Activated B cell treated with CpG ODN at 0.5 μM for 24 hours (primary cell): ENCODE measurements around the gene MCM8. TPM values are rescaled to one million over a fixed set of nuclear protein-coding genes. Genes with fewer than 3 reads are reported as not detected.

Experiments
- ATAC-seq: fragments of 200-7000 bp; cut with Tn5 transposase; one replicate; pipeline ENCODE4 v1.10.0; 2021; ENCODE audit warnings: low read depth, mild to moderate bottlenecking, moderate library complexity
- CTCF ChIA-PET: fragments of 350-600 bp; sonication (Branson Sonifier 250); formaldehyde crosslinking; loops from one replicate; lab custom pipeline; 2021; ENCODE audit warnings: antibody characterized with exemption; lab: Charles Lee
- POLR2A ChIA-PET: fragments of 350-600 bp; sonication (Branson Sonifier 250); formaldehyde crosslinking; loops from one replicate; lab custom pipeline; 2021; ENCODE audit warnings: antibody characterized with exemption; lab: Charles Lee
- DNase-seq: peaks from one replicate; pipeline ENCODE4 v3.0.0; 2022
- H3K27ac Mint-ChIP-seq: one replicate; pipeline ENCODE4 v1.8.0; 2020; ENCODE audit warnings: mixed read lengths
- H3K27me3 Mint-ChIP-seq: one replicate; pipeline ENCODE4 v1.8.0; 2021; ENCODE audit warnings: mixed read lengths
- H3K36me3 Mint-ChIP-seq: one replicate; pipeline ENCODE4 v1.8.0; 2021; ENCODE audit warnings: low read depth, mixed read lengths
- H3K4me1 Mint-ChIP-seq: one replicate; pipeline ENCODE4 v1.8.0; 2021; ENCODE audit warnings: mixed read lengths
- H3K4me3 Mint-ChIP-seq: one replicate; pipeline ENCODE4 v1.8.0; 2020; ENCODE audit warnings: mild to moderate bottlenecking, mixed read lengths
- H3K9me3 Mint-ChIP-seq: one replicate; pipeline ENCODE4 v1.8.0; 2020; ENCODE audit warnings: mixed read lengths
- CTCF ChIP-seq: fragments of 200-600 bp; IDR thresholded peaks from one replicate; pipeline ENCODE4 v1.8.0; 2022; ENCODE audit warnings: antibody characterized with exemption, mild to moderate bottlenecking
- intact Hi-C: fragments of 100-400 bp; cut with micrococcal nuclease; formaldehyde crosslinking; loops from one replicate; pipeline ENCODE4 v1.15.1; 2024
- total RNA-seq: library from RNA; stranded (reverse); gene quantifications from 2 replicates; pipeline ENCODE4 v1.2.3, GENCODE V29; 2022

MCM8 gene
- total RNA-seq, 1 donor from 2014 or later = 13.0 TPM

GRCh38 chr20:5933802-5934436, 16.5 kb upstream of the MCM8 start:
- no peaks in the 10 kb centered on the region for H3K9me3 Mint-ChIP-seq
- no peak for TF ChIP-seq CTCF
- CTCF ChIA-PET = interaction anchor here (1.0 kb wide), 1 partner anchor 405 kb away, joined by 7 read pairs; no protein-coding TSS in a partner anchor
- intact Hi-C loops = loop anchor here (1.0 kb wide), 1 partner anchor 405 kb away; no protein-coding TSS in a partner anchor
- H3K27me3 Mint-ChIP-seq = peaks cover 7% of the 10 kb centered on the region
- H3K36me3 Mint-ChIP-seq = peaks cover 17% of the 10 kb centered on the region
- no peak for DNase-seq
- POLR2A ChIA-PET = no interaction called here
- H3K27ac Mint-ChIP-seq = no peak overlapping the region
- peaks cover 6% of the 10 kb centered on the region for H3K4me1 Mint-ChIP-seq
- ATAC-seq = peak; percentile 83
- no peak overlapping the region for H3K4me3 Mint-ChIP-seq

- H3K27me3 Mint-ChIP-seq = no peaks in the 10 kb centered on the region
- intact Hi-C loops = loop anchor here (5.0 kb wide), 1 partner anchor 388 kb away; no protein-coding TSS in a partner anchor
- peaks cover 6% of the 10 kb centered on the region for H3K4me1 Mint-ChIP-seq
- peaks cover 31% of the 10 kb centered on the region for H3K36me3 Mint-ChIP-seq
- no peak overlapping the region for H3K4me3 Mint-ChIP-seq
- H3K9me3 Mint-ChIP-seq = no peaks in the 10 kb centered on the region
- ATAC-seq (no peak), DNase-seq (no peak)
- no peak overlapping the region for H3K27ac Mint-ChIP-seq
- ChIA-PET CTCF (interaction anchor here (2.6 kb wide), 1 partner anchor 407 kb away, joined by 8 read pairs; no protein-coding TSS in a partner anchor), POLR2A (no interaction called here)
- no peak for TF ChIP-seq CTCF
Measured at GRCh38 chr20:5935384-5935783, 15.1 kb upstream of the MCM8 start.

- no peak overlapping the region for H3K4me3 Mint-ChIP-seq
- intact Hi-C loops = loop anchor here (2.0 to 5.0 kb wide), 2 partner anchors 19 to 389 kb away; no protein-coding TSS in a partner anchor
- CTCF ChIA-PET = interaction anchor here (0.9 to 2.6 kb wide), 2 partner anchors 400 to 408 kb away, joined by 3 to 8 read pairs; no protein-coding TSS in a partner anchor
- peaks cover 6% of the 10 kb centered on the region for H3K4me1 Mint-ChIP-seq
- ATAC-seq (no peak), DNase-seq (no peak)
- no peaks in the 10 kb centered on the region for H3K9me3 Mint-ChIP-seq
- no peaks in the 10 kb centered on the region for H3K27me3 Mint-ChIP-seq
- H3K36me3 Mint-ChIP-seq = peaks cover 39% of the 10 kb centered on the region
- H3K27ac Mint-ChIP-seq = no peak overlapping the region
- POLR2A ChIA-PET = no interaction called here
- no peak for TF ChIP-seq CTCF
Measured at GRCh38 chr20:5936238-5936637, 14.2 kb upstream of the MCM8 start.

GRCh38 chr20:5938456-5939029, 11.9 kb upstream of the MCM8 start:
- ChIA-PET CTCF (no interaction called here), POLR2A (no interaction called here)
- ATAC-seq = no peak
- Mint-ChIP-seq H3K4me1 (peaks cover 5% of the 10 kb centered on the region), H3K4me3 (no peak overlapping the region), H3K9me3 (no peaks in the 10 kb centered on the region), H3K27me3 (no peaks in the 10 kb centered on the region), H3K36me3 (peaks cover 63% of the 10 kb centered on the region), H3K27ac (no peak overlapping the region)
- TF ChIP-seq CTCF = no peak
- DNase-seq = no peak
- intact Hi-C loops = loop anchor here (5.0 kb wide), 1 partner anchor 391 kb away; no protein-coding TSS in a partner anchor

- no peak overlapping the region for H3K4me3 Mint-ChIP-seq
- H3K4me1 Mint-ChIP-seq = peaks cover 26% of the 10 kb centered on the region
- peaks cover 78% of the 10 kb centered on the region for H3K36me3 Mint-ChIP-seq
Measured at GRCh38 chr20:5945963-5946362, 4.5 kb upstream of the MCM8 start.

More at GRCh38 chr20:5945963-5946362, 4.5 kb upstream of the MCM8 start:
- intact Hi-C loops = no loop called here
- Mint-ChIP-seq H3K27ac (no peak overlapping the region), H3K9me3 (no peaks in the 10 kb centered on the region), H3K27me3 (no peaks in the 10 kb centered on the region)
- TF ChIP-seq CTCF = no peak
- ChIA-PET CTCF (no interaction called here), POLR2A (no interaction called here)
- ATAC-seq (no peak), DNase-seq (no peak)
